ENCODE results near the gene ALDH4A1. TPM values are rescaled to one million over a fixed set of nuclear protein-coding genes. Genes with fewer than 3 reads are reported as not detected.

Gene ALDH4A1
- total RNA-seq, 3 donors from 2014 or later = 15.7 to 81.0 (median 23.7) TPM

- Histone ChIP-seq H3K9me3 (no peaks in the 10 kb centered on the region), H3K4me3 (no peak overlapping the region), H3K27me3 (no peaks in the 10 kb centered on the region), H3K4me1 (no peaks in the 10 kb centered on the region), H3K36me3 (no peaks in the 10 kb centered on the region), H3K27ac (no peak overlapping the region)
- intact Hi-C loops (cut with DNase I; ENCODE audit: low total_unique reads) = no loop called here
- DNase-seq (ENCODE audit: low spot score in 2 of 2) = no peak
- TF ChIP-seq POLR2AphosphoS5 (IDR thresholded peaks at IDR 0.05) (no peak), POLR2A (IDR thresholded peaks at IDR 0.05) (no peak)
- TF ChIP-seq, protein P1, sequence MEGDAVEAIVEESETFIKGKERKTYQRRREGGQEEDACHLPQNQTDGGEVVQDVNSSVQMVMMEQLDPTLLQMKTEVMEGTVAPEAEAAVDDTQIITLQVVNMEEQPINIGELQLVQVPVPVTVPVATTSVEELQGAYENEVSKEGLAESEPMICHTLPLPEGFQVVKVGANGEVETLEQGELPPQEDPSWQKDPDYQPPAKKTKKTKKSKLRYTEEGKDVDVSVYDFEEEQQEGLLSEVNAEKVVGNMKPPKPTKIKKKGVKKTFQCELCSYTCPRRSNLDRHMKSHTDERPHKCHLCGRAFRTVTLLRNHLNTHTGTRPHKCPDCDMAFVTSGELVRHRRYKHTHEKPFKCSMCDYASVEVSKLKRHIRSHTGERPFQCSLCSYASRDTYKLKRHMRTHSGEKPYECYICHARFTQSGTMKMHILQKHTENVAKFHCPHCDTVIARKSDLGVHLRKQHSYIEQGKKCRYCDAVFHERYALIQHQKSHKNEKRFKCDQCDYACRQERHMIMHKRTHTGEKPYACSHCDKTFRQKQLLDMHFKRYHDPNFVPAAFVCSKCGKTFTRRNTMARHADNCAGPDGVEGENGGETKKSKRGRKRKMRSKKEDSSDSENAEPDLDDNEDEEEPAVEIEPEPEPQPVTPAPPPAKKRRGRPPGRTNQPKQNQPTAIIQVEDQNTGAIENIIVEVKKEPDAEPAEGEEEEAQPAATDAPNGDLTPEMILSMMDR (IDR thresholded peaks at IDR 0.05) = no peak
Observed at GRCh38 chr1:18868801-18869424, 33.4 kb downstream of the ALDH4A1 start.

- Histone ChIP-seq H3K9me3 (no peaks in the 10 kb centered on the region), H3K36me3 (no peaks in the 10 kb centered on the region), H3K27ac (no peak overlapping the region), H3K4me3 (no peak overlapping the region), H3K4me1 (no peaks in the 10 kb centered on the region), H3K27me3 (no peaks in the 10 kb centered on the region)
- no peak for DNase-seq (ENCODE audit: low spot score in 2 of 2)
- TF ChIP-seq POLR2A (IDR thresholded peaks at IDR 0.05) = no peak
- no peak for TF ChIP-seq POLR2AphosphoS5 (IDR thresholded peaks at IDR 0.05)
- TF ChIP-seq, protein P1 (IDR thresholded peaks at IDR 0.05) = no peak
- intact Hi-C loops (cut with DNase I; ENCODE audit: low total_unique reads) = no loop called here
Observed at GRCh38 chr1:18868354-18868753, 34.0 kb downstream of the ALDH4A1 start.

DNA sequence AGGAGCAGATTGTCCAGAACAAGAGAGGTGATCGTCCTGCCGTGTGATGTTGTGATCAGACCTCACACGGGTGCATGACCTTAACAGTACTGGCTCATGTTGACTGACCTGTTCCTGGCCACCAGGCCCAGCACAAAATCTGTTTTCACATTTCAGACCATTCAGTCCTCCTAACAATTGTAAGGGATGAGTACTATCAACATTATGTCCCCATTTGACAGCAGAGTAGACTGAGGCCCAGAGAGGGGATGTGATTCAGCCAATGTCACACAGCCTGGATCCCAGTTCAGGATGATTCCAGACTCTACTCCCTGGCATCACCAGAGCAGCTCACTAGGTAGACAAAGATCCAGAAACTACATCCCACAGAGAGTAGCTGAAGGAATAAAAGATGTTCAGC, 35.5 kb downstream of the ALDH4A1 start:
- intact Hi-C loops (cut with DNase I; ENCODE audit: low total_unique reads) = no loop called here

DNA sequence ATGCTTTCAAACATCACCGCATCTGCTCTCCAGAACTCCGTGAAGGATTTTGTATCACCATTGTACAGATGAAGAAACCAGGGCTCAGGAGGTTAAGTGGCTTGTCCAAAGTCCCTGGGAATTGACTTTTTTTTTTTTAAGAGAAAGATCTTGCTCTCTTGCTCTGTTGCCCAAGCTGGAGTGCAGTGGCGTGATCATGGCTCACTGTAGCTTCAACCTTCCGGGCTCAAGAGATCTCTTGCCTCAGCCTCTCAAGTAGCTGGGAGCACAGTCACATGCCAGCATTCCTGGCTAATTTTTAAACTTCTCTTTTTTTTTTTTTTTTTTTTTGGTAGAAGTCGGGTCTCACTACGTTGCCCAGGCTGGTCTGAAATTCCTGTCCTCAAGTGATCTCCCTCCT, 36.0 kb downstream of the ALDH4A1 start:
- H3K27ac ChIP-seq = no peak overlapping the region
- intact Hi-C loops (cut with DNase I; ENCODE audit: low total_unique reads) = no loop called here
- no peaks in the 10 kb centered on the region for H3K4me1 ChIP-seq
- no peaks in the 10 kb centered on the region for H3K9me3 ChIP-seq
- TF ChIP-seq POLR2A (IDR thresholded peaks at IDR 0.05) (no peak), POLR2AphosphoS5 (IDR thresholded peaks at IDR 0.05) (no peak)
- TF ChIP-seq, protein P1 (IDR thresholded peaks at IDR 0.05) = no peak
- no peaks in the 10 kb centered on the region for H3K27me3 ChIP-seq
- no peak overlapping the region for H3K4me3 ChIP-seq
- no peaks in the 10 kb centered on the region for H3K36me3 ChIP-seq
- no peak for DNase-seq (ENCODE audit: low spot score in 2 of 2)

More for the DNA sequence above, 35.5 kb downstream of the ALDH4A1 start:
- H3K4me3 ChIP-seq = no peak overlapping the region
- no peaks in the 10 kb centered on the region for H3K27me3 ChIP-seq
- DNase-seq (ENCODE audit: low spot score in 2 of 2) = no peak
- H3K4me1 ChIP-seq = no peaks in the 10 kb centered on the region
- no peaks in the 10 kb centered on the region for H3K36me3 ChIP-seq
- TF ChIP-seq POLR2A (IDR thresholded peaks at IDR 0.05) (no peak), POLR2AphosphoS5 (IDR thresholded peaks at IDR 0.05) (no peak)
- TF ChIP-seq, protein P1 (IDR thresholded peaks at IDR 0.05) = no peak
- no peaks in the 10 kb centered on the region for H3K9me3 ChIP-seq
- H3K27ac ChIP-seq = no peak overlapping the region

GRCh38 chr1:18865176-18865575, 37.2 kb downstream of the ALDH4A1 start:
- intact Hi-C loops (cut with DNase I; ENCODE audit: low total_unique reads) = no loop called here
- TF ChIP-seq POLR2A (IDR thresholded peaks at IDR 0.05) (no peak), POLR2AphosphoS5 (IDR thresholded peaks at IDR 0.05) (no peak)
- TF ChIP-seq, protein P1 (IDR thresholded peaks at IDR 0.05) = no peak
- H3K27ac ChIP-seq = no peak overlapping the region
- H3K36me3 ChIP-seq = no peaks in the 10 kb centered on the region
- H3K9me3 ChIP-seq = no peaks in the 10 kb centered on the region
- no peaks in the 10 kb centered on the region for H3K4me1 ChIP-seq
- H3K4me3 ChIP-seq = no peak overlapping the region
- H3K27me3 ChIP-seq = no peaks in the 10 kb centered on the region
- DNase-seq (ENCODE audit: low spot score in 2 of 2) = no peak
